Left renal pelvis (tissue), 4 donors: Measurements from ENCODE around the gene OSGIN1. TPM values are rescaled to one million over a fixed set of nuclear protein-coding genes. Genes with fewer than 3 reads are reported as not detected.

Experiments
- DNase-seq, 4 donors: peaks; one replicate each; pipeline ENCODE4 v3.0.0-alpha.2; 2013; ENCODE audit warnings: low read depth in 4 of 4, low spot score in 3 of 4
- polyA plus RNA-seq, 4 donors: library from polyadenylated mRNA; unstranded; fragments of 120-200 nt; gene quantifications; one replicate each; pipeline ENCODE4 v1.2.1, GENCODE V29; 2013; ENCODE audit not compliant: insufficient read length in 4 of 4

The OSGIN1 gene, protein sequence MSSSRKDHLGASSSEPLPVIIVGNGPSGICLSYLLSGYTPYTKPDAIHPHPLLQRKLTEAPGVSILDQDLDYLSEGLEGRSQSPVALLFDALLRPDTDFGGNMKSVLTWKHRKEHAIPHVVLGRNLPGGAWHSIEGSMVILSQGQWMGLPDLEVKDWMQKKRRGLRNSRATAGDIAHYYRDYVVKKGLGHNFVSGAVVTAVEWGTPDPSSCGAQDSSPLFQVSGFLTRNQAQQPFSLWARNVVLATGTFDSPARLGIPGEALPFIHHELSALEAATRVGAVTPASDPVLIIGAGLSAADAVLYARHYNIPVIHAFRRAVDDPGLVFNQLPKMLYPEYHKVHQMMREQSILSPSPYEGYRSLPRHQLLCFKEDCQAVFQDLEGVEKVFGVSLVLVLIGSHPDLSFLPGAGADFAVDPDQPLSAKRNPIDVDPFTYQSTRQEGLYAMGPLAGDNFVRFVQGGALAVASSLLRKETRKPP
- polyA plus RNA-seq = under 1 TPM; 0.34 to 0.73 (median 0.50) TPM

GRCh38 chr16:83952940-83953795, at the start of gene OSGIN1:
OSGIN1 (plus strand) TSS chr16:83953240; CDS start chr16:83957672, 4,432 bp downstream.
- peak in 1 of 4 donors; percentile 51 for DNase-seq

- DNase-seq = no peak
Measured at GRCh38 chr16:83903751-83904150, 49.3 kb upstream of the OSGIN1 start.

DNA sequence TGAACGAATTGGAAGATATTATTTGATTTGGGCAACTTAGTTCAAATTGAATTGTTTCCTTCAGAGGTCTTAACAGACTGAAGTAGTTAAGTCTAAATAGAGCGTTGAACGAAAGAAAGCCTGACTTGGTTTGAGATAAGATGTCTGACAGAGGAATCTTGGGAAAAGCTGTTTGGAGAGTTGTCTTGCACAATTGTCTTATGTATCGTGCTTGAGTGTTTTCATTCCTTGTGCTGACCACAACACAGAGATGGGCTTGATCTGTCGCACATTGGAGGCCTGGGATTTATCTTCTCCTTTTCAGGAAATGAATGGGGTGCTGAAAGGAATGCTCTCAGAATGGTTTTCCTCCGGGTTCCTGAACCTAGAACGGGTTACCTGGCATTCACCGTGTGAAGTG, 46.4 kb upstream of the OSGIN1 start:
- DNase-seq = no peak

DNA sequence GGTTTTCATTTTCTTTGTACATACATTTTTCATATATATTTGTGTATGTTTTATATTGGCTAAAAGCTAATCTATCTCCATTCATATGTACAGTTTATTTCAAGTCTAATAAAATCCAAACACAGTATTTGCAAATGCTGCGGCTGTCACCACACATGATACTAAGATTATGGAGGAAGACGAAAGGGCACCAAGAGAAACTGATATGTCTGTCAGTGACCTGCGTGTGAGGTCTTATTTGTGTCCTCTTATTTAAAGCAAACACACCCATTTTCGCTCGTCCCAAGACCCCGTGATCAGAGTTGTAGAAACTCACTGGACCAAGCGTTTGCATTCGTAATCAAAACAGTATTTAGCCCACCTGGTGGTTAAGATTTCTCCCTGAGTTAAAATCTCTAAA, 45.9 kb upstream of the OSGIN1 start:
- no peak for DNase-seq

DNA sequence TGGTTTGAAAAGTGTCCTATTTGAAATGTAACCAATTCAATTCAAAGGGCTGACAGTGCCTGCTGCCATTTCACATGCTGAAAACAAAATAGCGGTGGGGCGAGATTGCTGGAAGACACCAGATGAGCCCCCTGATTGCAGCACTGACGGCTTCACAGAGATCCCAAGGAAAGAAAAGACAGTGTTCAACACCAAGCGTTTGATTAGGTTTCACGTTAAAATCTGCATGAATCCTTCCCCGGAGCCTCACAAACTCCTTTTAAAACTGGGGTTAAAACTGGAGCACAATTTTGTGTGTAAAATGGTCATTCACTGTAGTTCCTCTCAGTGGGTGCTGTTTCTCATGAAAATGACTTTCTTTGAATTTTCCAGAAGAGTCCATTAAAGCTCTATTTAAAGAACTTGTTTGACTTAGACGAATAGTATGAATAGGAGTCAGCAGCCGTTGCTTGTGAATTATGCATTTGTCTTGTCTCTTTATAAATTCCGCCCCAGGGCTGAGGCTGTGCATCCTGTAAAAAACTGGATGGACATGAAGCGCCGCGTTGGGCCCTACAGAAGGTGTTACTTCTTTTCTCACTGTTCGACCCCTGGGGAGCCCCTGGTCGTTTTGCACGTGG, 45.3 kb upstream of the OSGIN1 start:
- DNase-seq = no peak

GRCh38 chr16:83908798-83909197, 44.2 kb upstream of the OSGIN1 start:
- DNase-seq = no peak

- no peak for DNase-seq
Measured at GRCh38 chr16:83911290-83911689, 41.8 kb upstream of the OSGIN1 start.

DNA sequence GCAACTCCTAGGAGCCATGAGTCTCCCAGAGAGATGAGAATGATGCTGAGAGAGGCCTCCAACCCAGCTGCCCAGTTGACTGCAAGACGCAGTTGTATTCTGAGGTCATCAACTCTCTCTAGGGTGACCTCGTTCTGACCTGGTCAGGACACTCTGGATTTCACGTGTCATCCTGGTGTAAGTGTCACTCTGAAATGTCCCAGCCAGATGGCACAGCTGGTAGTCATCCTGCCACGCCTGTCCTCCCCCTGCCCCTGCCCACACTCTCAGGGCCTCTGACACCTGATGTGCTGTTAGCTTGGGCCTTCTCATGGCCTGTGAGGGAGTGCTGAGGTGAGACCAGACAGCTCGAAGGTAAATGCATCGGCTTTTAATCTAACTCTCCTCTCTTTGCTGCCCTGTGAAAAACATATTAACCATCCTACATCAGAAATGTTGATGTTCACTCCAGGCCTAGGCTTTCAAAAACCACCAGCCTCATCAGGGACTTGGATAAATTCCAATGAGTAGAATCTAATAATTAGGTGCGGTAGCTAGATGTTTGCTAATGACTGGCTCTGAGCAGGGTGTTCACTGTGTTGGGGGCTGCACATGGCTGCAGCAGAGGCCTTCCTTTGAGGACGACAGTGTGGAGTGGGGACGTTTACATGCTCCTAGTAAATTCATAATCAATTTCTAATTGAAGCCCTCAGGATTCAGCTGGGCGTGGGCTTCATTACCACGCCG, 40.4 kb upstream of the OSGIN1 start:
- DNase-seq = no peak

GRCh38 chr16:83913245-83913633, 39.8 kb upstream of the OSGIN1 start:
- DNase-seq = no peak

DNA sequence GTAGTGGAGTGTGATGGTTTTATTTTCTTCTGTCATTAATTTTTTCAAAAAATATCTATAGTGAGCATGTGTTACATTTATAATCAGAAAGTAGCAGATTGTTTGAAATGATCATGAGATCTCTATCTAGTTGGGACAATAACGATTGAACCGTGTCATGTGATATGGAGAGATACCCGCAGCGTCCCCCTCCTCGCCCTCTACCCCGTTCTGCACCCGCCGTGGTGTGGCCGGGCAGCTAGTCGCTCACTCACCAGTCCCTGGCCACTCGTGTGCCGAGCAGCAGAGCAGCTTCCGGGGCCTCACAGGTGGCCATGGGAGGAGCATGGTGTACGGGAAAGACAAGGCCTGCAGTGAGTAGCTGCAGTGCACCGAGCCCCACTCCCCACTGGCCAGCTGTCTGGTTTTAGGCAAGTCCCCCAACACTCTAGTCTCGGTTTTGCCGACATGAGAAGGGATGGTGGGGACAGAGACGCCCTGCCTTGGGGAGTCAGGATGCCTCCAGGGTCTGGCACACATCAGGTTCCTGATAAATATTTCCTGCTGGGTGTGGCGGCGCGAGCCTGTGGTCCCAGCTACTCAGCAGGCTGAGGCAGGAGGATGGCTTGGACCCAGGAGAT, 38.8 kb upstream of the OSGIN1 start:
- no peak for DNase-seq

- no peak for DNase-seq
Measured at GRCh38 chr16:83915081-83915480, 38.0 kb upstream of the OSGIN1 start.

DNA sequence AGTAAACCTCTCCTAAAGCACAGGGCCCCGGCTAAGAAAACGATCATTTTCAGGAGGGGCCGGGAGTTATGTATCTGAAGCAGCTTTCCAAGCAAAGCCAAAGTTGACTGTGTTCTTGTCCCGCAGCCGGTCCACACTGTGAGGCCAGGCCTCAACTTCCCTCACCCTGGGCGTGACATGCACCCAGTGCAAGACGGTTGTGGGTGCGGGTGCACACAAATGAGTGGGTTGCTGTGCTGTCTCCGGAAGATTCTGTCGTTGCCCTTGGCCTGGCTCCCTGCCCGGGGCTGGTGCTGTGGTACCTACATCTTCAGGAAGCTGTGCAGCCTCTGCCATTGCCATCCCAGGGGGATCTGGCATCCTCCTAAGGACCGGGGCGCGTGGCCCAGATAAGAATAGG, 37.5 kb upstream of the OSGIN1 start:
- DNase-seq = no peak

DNA sequence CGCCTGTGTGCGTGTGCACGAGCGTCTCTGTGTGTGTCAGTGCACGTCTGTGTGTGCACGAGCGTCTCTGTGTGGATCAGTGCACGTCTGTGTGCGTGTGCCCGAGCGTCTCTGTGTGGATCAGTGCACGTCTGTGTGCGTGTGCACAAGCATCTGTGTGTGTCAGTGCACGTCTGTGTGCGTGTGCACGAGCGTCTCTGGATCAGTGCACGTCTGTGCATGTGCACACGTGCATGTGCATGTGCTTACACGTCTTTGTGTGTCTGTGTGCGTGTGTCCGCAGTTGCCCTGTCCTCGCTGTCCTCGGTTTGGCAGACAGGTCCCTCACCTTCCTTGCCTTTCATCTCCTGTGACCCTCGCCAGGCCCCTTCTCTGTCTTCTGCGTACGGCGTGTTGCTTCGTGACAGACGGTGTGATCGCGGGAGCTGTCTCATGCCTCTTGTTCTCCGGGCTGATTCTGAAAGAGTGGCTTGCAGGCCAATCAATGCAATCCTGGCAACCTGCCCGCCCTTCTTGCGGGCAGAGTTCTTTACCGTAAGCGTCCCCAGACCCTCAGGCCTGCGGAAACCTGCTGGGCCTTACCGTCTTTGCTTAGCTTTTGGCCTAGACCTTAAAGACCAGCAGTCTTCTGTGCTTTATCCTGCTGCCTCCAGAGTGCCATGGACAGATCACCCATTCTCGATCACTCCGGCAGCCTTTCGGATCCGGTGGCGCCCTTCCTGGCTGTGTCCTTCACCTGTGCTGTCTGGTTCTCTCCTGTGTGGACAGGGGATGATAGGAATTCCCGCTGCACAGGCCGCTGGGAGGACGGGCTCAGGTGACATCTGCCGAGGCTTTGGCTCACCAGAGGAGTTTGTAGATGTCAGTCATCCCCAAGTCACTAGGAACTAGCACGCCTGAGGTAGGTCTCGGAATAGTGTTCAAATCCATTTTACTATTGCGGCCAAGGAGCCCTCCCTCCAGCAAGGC, 35.6 kb upstream of the OSGIN1 start:
- no peak for DNase-seq

DNA sequence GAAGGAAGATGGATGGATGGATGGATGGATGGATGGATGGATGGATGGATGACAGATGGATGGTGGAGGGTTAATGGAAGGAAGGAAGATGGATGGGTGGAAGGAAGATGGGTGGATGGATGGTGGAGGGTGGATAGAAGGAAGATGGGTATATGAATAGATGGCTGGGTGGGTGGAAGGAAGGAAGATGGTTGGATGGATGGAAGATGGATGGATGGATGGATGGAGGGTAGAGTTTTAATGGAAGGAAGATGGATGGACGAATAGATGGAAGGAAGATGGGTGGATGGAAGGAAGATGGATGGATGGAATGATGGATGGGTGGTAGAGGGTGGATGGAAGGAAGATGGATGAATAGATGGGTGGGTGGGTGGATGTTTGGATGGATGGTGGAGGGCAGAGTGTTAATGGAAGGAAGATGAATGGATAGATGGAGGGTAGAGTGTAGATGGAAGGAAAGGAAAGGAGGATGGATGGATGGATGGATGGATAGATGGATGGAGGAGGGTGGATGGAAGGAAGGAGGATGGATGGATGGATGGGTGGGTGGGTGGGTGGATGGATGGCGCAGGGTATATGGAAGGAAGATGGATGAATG, 32.0 kb upstream of the OSGIN1 start:
- no peak for DNase-seq

GRCh38 chr16:83923581-83924365, 29.3 kb upstream of the OSGIN1 start:
- no peak for DNase-seq

DNA sequence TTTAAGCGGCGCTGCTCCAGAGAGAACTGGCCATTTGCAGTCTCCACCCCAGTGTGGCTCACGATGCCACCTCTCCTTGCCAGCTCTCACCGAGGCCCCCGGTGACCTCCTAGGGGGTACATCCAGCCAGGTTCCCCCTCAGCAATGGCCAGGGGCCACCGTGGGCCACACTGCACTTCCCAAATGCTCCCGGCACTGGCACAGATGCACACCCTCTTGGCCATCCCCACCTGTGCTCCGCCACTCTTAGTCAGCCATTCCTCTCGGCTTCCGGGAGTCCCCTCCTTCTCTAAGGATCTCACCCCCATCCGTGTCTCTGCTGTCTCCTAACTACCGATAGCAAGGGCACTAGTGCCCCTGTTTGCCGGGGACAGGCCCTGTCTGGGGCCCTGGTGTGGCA, 28.4 kb upstream of the OSGIN1 start:
- no peak for DNase-seq

DNA sequence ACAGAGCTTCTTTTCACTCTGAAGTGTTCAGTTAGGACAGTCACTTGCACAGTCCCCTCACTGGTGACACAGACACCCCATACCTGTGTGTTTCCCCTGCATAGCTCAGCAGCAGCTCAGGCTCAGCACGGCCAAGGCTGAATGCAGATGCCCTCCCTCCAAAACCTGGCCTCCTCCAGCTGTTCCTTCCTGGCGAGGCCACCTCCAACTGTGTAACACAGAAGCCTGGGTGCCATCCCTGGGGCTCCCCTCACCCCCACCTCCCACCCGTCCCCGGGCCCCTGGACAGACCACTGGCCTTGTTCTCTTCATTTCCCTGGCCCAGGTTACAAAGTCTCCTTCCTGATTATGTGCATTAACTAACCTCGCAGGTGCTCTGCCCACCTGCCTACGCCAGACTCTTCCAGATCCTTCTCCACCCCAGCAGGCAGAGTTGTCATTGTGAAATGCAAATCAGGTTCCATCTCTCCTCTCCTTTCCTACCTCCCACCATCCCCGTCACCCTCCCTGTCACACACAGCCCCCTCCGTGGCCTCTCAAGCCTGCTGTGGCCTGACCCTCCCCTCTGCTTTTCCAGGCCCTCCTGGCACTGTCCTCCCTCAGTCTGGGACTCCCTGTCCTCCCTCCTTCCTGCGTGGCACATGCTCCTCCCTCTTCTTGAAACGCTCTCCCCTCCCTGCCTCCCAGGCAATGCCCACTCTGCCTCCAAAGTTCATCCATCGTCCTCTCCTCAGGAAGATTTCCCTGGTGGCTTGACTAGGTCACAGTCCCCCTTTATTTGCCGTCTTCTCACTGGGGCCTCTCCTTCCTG, 27.7 kb upstream of the OSGIN1 start:
- no peak for DNase-seq
